ENCODE measurements around the gene NSL1.

DNA sequence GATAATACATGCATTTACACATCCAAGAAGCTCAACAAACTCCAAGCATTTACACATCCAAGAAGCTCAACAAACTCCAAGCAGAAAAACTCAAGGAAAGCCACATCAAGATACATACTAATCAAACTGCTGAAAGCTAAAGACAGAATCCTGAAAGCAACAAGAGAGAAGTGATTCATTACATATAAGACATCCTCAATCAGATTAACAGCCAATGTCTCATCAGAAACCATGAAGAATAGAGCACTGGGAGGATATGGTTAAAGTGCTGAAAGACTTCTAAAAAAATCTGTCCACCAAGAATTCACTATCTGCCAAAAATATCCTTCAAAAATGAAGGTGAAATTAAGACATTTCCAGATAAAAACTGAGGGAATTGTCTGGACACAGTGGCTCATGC is 46.3 kb downstream of the NSL1 start:
- TF ChIP-seq, protein P1, sequence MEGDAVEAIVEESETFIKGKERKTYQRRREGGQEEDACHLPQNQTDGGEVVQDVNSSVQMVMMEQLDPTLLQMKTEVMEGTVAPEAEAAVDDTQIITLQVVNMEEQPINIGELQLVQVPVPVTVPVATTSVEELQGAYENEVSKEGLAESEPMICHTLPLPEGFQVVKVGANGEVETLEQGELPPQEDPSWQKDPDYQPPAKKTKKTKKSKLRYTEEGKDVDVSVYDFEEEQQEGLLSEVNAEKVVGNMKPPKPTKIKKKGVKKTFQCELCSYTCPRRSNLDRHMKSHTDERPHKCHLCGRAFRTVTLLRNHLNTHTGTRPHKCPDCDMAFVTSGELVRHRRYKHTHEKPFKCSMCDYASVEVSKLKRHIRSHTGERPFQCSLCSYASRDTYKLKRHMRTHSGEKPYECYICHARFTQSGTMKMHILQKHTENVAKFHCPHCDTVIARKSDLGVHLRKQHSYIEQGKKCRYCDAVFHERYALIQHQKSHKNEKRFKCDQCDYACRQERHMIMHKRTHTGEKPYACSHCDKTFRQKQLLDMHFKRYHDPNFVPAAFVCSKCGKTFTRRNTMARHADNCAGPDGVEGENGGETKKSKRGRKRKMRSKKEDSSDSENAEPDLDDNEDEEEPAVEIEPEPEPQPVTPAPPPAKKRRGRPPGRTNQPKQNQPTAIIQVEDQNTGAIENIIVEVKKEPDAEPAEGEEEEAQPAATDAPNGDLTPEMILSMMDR (IDR thresholded peaks at IDR 0.05) = no peak
- no peak for TF ChIP-seq POLR2A (IDR thresholded peaks at IDR 0.05)
- TF ChIP-seq EP300 (IDR thresholded peaks at IDR 0.05) = no peak
